Measurements from ENCODE around the gene BABAM1.

- TF ChIP-seq POLR2AphosphoS5 (IDR thresholded peaks at IDR 0.05): no peak
- no peak for TF ChIP-seq CTCF (IDR thresholded peaks at IDR 0.05)
Observed at GRCh38 chr19:17311455-17312188, 44.4 kb downstream of the BABAM1 start.
